ENCODE results near the gene INPP5A. TPM values are rescaled to one million over a fixed set of nuclear protein-coding genes. Genes with fewer than 3 reads are reported as not detected.

The INPP5A gene
- total RNA-seq, 1 experiment from 2014 or later = 12.3 TPM

GRCh38 chr10:132607491-132607890 lies 69.9 kb downstream of the INPP5A start:
- Histone ChIP-seq H4K20me1 (ENCODE audit: insufficient read depth) (no peaks in the 10 kb centered on the region), H3K9me2 (ENCODE audit: insufficient read depth) (no peaks in the 10 kb centered on the region), H3K79me2 (ENCODE audit: insufficient read depth, low read length) (no peaks in the 10 kb centered on the region)

More at GRCh38 chr10:132607491-132607890, 69.9 kb downstream of the INPP5A start:
- Histone ChIP-seq H3K4me3 (replicated peaks in 1 of 2; ENCODE audit: low read depth in 1 of 2, low read length in 2 of 2) (no peak overlapping the region), H3K4me2 (ENCODE audit: low read length) (no peak overlapping the region), H3K9me3 (ENCODE audit: control insufficient read depth in 1 of 2, insufficient read depth in 1 of 2, low read depth in 1 of 2, low read length in 2 of 2) (no peaks in the 10 kb centered on the region), H3K36me3 (ENCODE audit: control insufficient read depth in 1 of 2, insufficient read depth in 2 of 2, low read length in 2 of 2) (no peaks in the 10 kb centered on the region), H3K27ac (ENCODE audit: low read depth, low read length) (no peak overlapping the region), H3K9ac (ENCODE audit: low read length) (no peak overlapping the region), H2AFZ (ENCODE audit: low read depth, low read length, poor library complexity, severe bottlenecking) (no peak overlapping the region), H3K4me1 (ENCODE audit: control insufficient read depth in 1 of 2, insufficient read depth in 2 of 2, low read length in 2 of 2) (peaks cover 0 to 17% of the 10 kb centered on the region in 2 experiments; a peak in 2 of 4 replicates), H3K27me3 (ENCODE audit: insufficient read depth, low read length) (no peaks in the 10 kb centered on the region)
- DNase-seq (ENCODE audit: low read depth, low spot score) (no peak), ATAC-seq (no peak)
- TF ChIP-seq REST (IDR thresholded peaks at IDR 0.05; ENCODE audit: low read depth) = no peak
- no peak for TF ChIP-seq ZFX (IDR thresholded peaks at IDR 0.05)
- TF ChIP-seq TCF7L2 (IDR thresholded peaks at IDR 0.05; ENCODE audit: borderline replicate concordance, extremely low read depth, insufficient read depth, insufficient read length) = no peak
- no peak for TF ChIP-seq EZH2 (IDR thresholded peaks at IDR 0.05)
- TF ChIP-seq CBX3 (IDR thresholded peaks at IDR 0.05; ENCODE audit: low read depth) = no peak
- no peak for TF ChIP-seq JUND (IDR thresholded peaks at IDR 0.05)
- TF ChIP-seq, protein P1, sequence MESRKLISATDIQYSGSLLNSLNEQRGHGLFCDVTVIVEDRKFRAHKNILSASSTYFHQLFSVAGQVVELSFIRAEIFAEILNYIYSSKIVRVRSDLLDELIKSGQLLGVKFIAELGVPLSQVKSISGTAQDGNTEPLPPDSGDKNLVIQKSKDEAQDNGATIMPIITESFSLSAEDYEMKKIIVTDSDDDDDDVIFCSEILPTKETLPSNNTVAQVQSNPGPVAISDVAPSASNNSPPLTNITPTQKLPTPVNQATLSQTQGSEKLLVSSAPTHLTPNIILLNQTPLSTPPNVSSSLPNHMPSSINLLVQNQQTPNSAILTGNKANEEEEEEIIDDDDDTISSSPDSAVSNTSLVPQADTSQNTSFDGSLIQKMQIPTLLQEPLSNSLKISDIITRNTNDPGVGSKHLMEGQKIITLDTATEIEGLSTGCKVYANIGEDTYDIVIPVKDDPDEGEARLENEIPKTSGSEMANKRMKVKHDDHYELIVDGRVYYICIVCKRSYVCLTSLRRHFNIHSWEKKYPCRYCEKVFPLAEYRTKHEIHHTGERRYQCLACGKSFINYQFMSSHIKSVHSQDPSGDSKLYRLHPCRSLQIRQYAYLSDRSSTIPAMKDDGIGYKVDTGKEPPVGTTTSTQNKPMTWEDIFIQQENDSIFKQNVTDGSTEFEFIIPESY (IDR thresholded peaks at IDR 0.05; ENCODE audit: extremely low read depth, insufficient replicate concordance, low read length) = no peak
- no peak for TF ChIP-seq EGR1 (IDR thresholded peaks at IDR 0.05; ENCODE audit: low read depth)
- no peak for TF ChIP-seq SP1 (IDR thresholded peaks at IDR 0.05; ENCODE audit: low read depth)
- no peak for TF ChIP-seq SRF (IDR thresholded peaks at IDR 0.05; ENCODE audit: low read depth)
- TF ChIP-seq FOSL1 (IDR thresholded peaks at IDR 0.05; ENCODE audit: low read depth) = no peak
- ChIA-PET POLR2A (no interaction called here), RAD21 (ENCODE audit: low non-redundant PET in 1 of 2, low total read pairs in 2 of 2, uncharacterized antibody in 2 of 2, unreplicated experiment in 2 of 2) (no interaction called here), CTCF (no interaction called here)
- BruUV-seq (replicated peaks) = no TSS peak
- intact Hi-C loops (cut with micrococcal nuclease) = no loop called here
